ENCODE measurements around the gene LDLRAD2. TPM values are rescaled to one million over a fixed set of nuclear protein-coding genes. Genes with fewer than 3 reads are reported as not detected.

LDLRAD2 gene
- total RNA-seq, 4 donors from 2014 or later = 0.48 TPM; not detected in 3

DNA sequence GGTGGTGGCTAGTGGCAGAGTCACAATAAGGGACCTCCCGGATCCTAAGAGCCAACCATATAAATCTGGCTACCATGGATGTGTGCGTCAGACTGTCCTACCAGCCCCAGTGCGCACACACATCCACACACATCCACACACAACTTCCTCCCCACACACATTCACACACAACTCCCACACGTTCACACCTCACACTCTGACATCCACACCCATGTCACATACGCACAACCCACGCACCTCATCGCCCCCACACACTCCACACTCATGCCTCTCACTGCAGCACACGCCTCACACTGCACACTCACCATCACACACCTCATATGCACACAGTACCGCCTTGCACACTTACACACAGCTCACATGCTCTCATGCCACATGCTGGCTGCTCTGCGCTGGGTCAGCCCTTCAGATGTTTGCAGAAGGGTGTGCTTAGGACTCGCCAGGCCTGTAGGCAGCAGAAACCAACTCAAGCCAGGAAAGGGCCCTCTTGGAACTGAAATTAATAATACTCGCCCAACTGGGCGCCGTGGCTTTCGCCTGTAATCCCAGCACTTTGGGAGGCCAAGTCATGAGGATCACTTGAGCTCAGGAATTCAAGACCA is 3.0 kb downstream of the LDLRAD2 start:
- H3K27ac ChIP-seq = no peak overlapping the region

GRCh38 chr1:21815724-21816321 is 3.8 kb downstream of the LDLRAD2 start:
- no peaks in the 10 kb centered on the region for H3K36me3 ChIP-seq
- peaks cover 3 to 7% (median 5%) of the 10 kb centered on the region in 4 donors for H3K4me1 ChIP-seq
- TF ChIP-seq, protein P1, sequence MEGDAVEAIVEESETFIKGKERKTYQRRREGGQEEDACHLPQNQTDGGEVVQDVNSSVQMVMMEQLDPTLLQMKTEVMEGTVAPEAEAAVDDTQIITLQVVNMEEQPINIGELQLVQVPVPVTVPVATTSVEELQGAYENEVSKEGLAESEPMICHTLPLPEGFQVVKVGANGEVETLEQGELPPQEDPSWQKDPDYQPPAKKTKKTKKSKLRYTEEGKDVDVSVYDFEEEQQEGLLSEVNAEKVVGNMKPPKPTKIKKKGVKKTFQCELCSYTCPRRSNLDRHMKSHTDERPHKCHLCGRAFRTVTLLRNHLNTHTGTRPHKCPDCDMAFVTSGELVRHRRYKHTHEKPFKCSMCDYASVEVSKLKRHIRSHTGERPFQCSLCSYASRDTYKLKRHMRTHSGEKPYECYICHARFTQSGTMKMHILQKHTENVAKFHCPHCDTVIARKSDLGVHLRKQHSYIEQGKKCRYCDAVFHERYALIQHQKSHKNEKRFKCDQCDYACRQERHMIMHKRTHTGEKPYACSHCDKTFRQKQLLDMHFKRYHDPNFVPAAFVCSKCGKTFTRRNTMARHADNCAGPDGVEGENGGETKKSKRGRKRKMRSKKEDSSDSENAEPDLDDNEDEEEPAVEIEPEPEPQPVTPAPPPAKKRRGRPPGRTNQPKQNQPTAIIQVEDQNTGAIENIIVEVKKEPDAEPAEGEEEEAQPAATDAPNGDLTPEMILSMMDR (IDR thresholded peaks at IDR 0.05) = no peak
- TF ChIP-seq EP300 (IDR thresholded peaks at IDR 0.05; ENCODE audit: low read depth) (no peak), POLR2A (IDR thresholded peaks at IDR 0.05) (no peak), POLR2AphosphoS5 (IDR thresholded peaks at IDR 0.05) (no peak)
- peaks cover 20% of the 10 kb centered on the region for H3K27me3 ChIP-seq
- WGBS, 2 donors (ENCODE audit: low coverage in 1 of 2) = 84 to 100% methylated on average over 1 to 12 of the region's 12 CpGs
- intact Hi-C loops (cut with DNase I; ENCODE audit: low total_unique reads) = no loop called here
- in situ Hi-C loops (cut with MboI; ENCODE audit: low pct_ligation_motif_present in 1 of 4, low pct_unique_long_range_greater_than_20kb in 1 of 4, low sequenced_read_pairs in 3 of 4) = no loop called here
- peak; percentile 17 for DNase-seq
- no peak overlapping the region for H3K27ac ChIP-seq
- no peaks in the 10 kb centered on the region for H3K9me3 ChIP-seq
- no peak overlapping the region for H3K4me3 ChIP-seq

More for the DNA sequence above, 3.0 kb downstream of the LDLRAD2 start:
- WGBS, 2 donors (ENCODE audit: low coverage in 1 of 2) = 90% methylated on average over 4 to 15 of the region's 15 CpGs
- intact Hi-C loops (cut with DNase I; ENCODE audit: low total_unique reads) (no loop called here), in situ Hi-C loops (cut with MboI; ENCODE audit: low pct_ligation_motif_present in 1 of 4, low pct_unique_long_range_greater_than_20kb in 1 of 4, low sequenced_read_pairs in 3 of 4) (no loop called here)
- peaks cover 20% of the 10 kb centered on the region for H3K27me3 ChIP-seq
- DNase-seq = no peak
- H3K9me3 ChIP-seq = no peaks in the 10 kb centered on the region
- no peaks in the 10 kb centered on the region for H3K36me3 ChIP-seq
- TF ChIP-seq POLR2A (IDR thresholded peaks at IDR 0.05) (no peak), POLR2AphosphoS5 (IDR thresholded peaks at IDR 0.05) (no peak), EP300 (IDR thresholded peaks at IDR 0.05; ENCODE audit: low read depth) (no peak)
- TF ChIP-seq, protein P1 (IDR thresholded peaks at IDR 0.05) = no peak
- peaks cover 3 to 7% (median 5%) of the 10 kb centered on the region in 4 donors for H3K4me1 ChIP-seq
- H3K4me3 ChIP-seq = no peak overlapping the region

GRCh38 chr1:21816602-21817302 is 4.7 kb downstream of the LDLRAD2 start:
- TF ChIP-seq EP300 (IDR thresholded peaks at IDR 0.05; ENCODE audit: low read depth) (no peak), POLR2AphosphoS5 (IDR thresholded peaks at IDR 0.05) (no peak)
- TF ChIP-seq, protein P1 (IDR thresholded peaks at IDR 0.05) = no peak
- in situ Hi-C loops (cut with MboI; ENCODE audit: low pct_ligation_motif_present in 1 of 4, low pct_unique_long_range_greater_than_20kb in 1 of 4, low sequenced_read_pairs in 3 of 4) = no loop called here
- peaks cover 3 to 7% (median 5%) of the 10 kb centered on the region in 4 donors for H3K4me1 ChIP-seq
- 70 to 76% methylated on average over 3 to 8 of the region's 8 CpGs for WGBS, 2 donors (ENCODE audit: low coverage in 1 of 2)
- peaks cover 20% of the 10 kb centered on the region for H3K27me3 ChIP-seq
- no peak overlapping the region for H3K4me3 ChIP-seq
- no peak overlapping the region for H3K27ac ChIP-seq
- intact Hi-C loops (cut with DNase I; ENCODE audit: low total_unique reads) = no loop called here
- no peak for DNase-seq
- no peaks in the 10 kb centered on the region for H3K9me3 ChIP-seq
- H3K36me3 ChIP-seq = no peaks in the 10 kb centered on the region

- H3K27ac ChIP-seq = no peak overlapping the region
- H3K9me3 ChIP-seq = no peaks in the 10 kb centered on the region
- in situ Hi-C loops (cut with MboI; ENCODE audit: low pct_ligation_motif_present in 1 of 4, low pct_unique_long_range_greater_than_20kb in 1 of 4, low sequenced_read_pairs in 3 of 4) (no loop called here), intact Hi-C loops (cut with DNase I; ENCODE audit: low total_unique reads) (no loop called here)
- no peaks in the 10 kb centered on the region for H3K36me3 ChIP-seq
- no peak overlapping the region for H3K4me3 ChIP-seq
- peaks cover 10% of the 10 kb centered on the region for H3K27me3 ChIP-seq
- peaks cover 3 to 7% (median 5%) of the 10 kb centered on the region in 4 donors for H3K4me1 ChIP-seq
- peak; percentile 67 for DNase-seq
- 18 to 67% methylated on average over 1 to 10 of the region's 10 CpGs for WGBS, 2 donors (ENCODE audit: low coverage in 1 of 2)
- TF ChIP-seq EP300 (IDR thresholded peaks at IDR 0.05; ENCODE audit: low read depth) = no peak
- TF ChIP-seq POLR2AphosphoS5 (IDR thresholded peaks at IDR 0.05) = no peak
- TF ChIP-seq, protein P1 (IDR thresholded peaks at IDR 0.05) = no peak
- no peak for TF ChIP-seq POLR2A (IDR thresholded peaks at IDR 0.05)
These were observed 6.6 kb downstream of the LDLRAD2 start for GRCh38 chr1:21818656-21819055.
